ENCODE results near the gene ITGAL. TPM values are rescaled to one million over a fixed set of nuclear protein-coding genes. Genes with fewer than 3 reads are reported as not detected.

ITGAL gene
- total and polyA plus RNA-seq, 2 of the 8 experiments (the other 6 are each of a cell fraction or from before 2014, with no cell fraction given), result not detected

GRCh38 chr16:30456302-30456701 is 16.2 kb upstream of the ITGAL start:
- Histone ChIP-seq H4K5ac (ENCODE audit: insufficient read length, low read depth, low read length) (no peak overlapping the region), H3K27ac (ENCODE audit: low read depth, low read length) (no peak overlapping the region), H2BK120ac (replicated peaks; ENCODE audit: low read depth, low read length) (no peak overlapping the region), H3K79me1 (ENCODE audit: low read depth, low read length) (no peaks in the 10 kb centered on the region), H4K91ac (replicated peaks; ENCODE audit: insufficient read length, low read length) (no peak overlapping the region), H3K23me2 (ENCODE audit: low read depth, low read length) (no peaks in the 10 kb centered on the region), H3K14ac (ENCODE audit: insufficient read length) (no peak overlapping the region), H2BK15ac (ENCODE audit: low read length) (no peak overlapping the region), H3K4me1 (replicated peaks in 1 of 4; ENCODE audit: control insufficient read depth in 3 of 4, insufficient read depth in 4 of 4, low read length in 3 of 4) (no peaks in the 10 kb centered on the region), H3K27me3 (replicated peaks in 1 of 4; ENCODE audit: control insufficient read depth in 3 of 4, extremely low read depth in 1 of 4, insufficient read depth in 3 of 4, low read length in 3 of 4) (no peaks in the 10 kb centered on the region; a peak in 1 of 7 replicates), H4K20me1 (replicated peaks in 1 of 2; ENCODE audit: control insufficient read depth in 1 of 2, insufficient read depth in 2 of 2, low read length in 2 of 2) (no peaks in the 10 kb centered on the region), H3K56ac (replicated peaks; ENCODE audit: insufficient read length, low read depth, low read length) (no peak overlapping the region), H3K18ac (ENCODE audit: extremely low read depth, low read length) (no peak overlapping the region), H3K4ac (replicated peaks; ENCODE audit: insufficient read length, low read depth, low read length) (no peak overlapping the region), H2BK12ac (ENCODE audit: low read depth, low read length) (no peak overlapping the region), H2BK20ac (ENCODE audit: low read length) (no peak overlapping the region), H3K9me3 (ENCODE audit: insufficient read depth in 2 of 2, low read depth in 1 of 2, low read length in 1 of 2) (no peaks in the 10 kb centered on the region), H2AFZ (ENCODE audit: low read length) (no peak overlapping the region), H4K8ac (ENCODE audit: extremely low read depth, insufficient read depth, low read length) (no peak overlapping the region), H3K4me2 (ENCODE audit: insufficient read depth in 1 of 2, low read depth in 2 of 2, low read length in 2 of 2) (no peak overlapping the region), H3K9ac (replicated peaks in 1 of 4; ENCODE audit: extremely low read depth in 1 of 4, low read depth in 3 of 4, low read length in 3 of 4) (no peak overlapping the region), H2AK5ac (ENCODE audit: low read depth, low read length) (no peak overlapping the region), H2BK5ac (ENCODE audit: low read depth, low read length) (no peak overlapping the region), H3K23ac (ENCODE audit: insufficient read length) (no peak overlapping the region), H3K4me3 (ENCODE audit: extremely low read depth in 1 of 4, insufficient read depth in 2 of 4, low read depth in 3 of 4, low read length in 4 of 4) (no peak overlapping the region), H3K36me3 (ENCODE audit: control insufficient read depth in 2 of 4, insufficient read depth in 4 of 4, low read length in 3 of 4) (no peaks in the 10 kb centered on the region), H3K79me2 (ENCODE audit: control insufficient read depth in 1 of 2, insufficient read depth in 2 of 2, low read length in 2 of 2) (no peaks in the 10 kb centered on the region)
- CTCF ChIA-PET (ENCODE audit: partially characterized antibody), result interaction anchor here (1.0 to 4.1 kb wide), 5 partner anchors 8 to 79 kb away, joined by 3 to 21 read pairs (median 4); partner anchors contain the start of genes DCTPP1 and ZNF747
- no peak for FAIRE-seq
- 82% methylated on average over 1 of the region's 1 CpG; no CpG with 5 or more reads in 1 of the 2 experiments for WGBS, 2 experiments (ENCODE audit: extremely low coverage in 1 of 2, insufficient coverage in 1 of 2, insufficient read length in 1 of 2, insufficient replicate concordance in 2 of 2, low coverage in 1 of 2, low lambda C conversion rate in 2 of 2, missing lambda C conversion rate in 1 of 2)
- no peak for DNase-seq (ENCODE audit: low read depth in 1 of 2, low spot score in 2 of 2)
- POLR2A ChIA-PET (ENCODE audit: partially characterized antibody), result interaction anchor here (0.6 to 1.6 kb wide), 3 partner anchors 19 to 130 kb away, joined by 3 to 4 read pairs (median 3); no protein-coding TSS in a partner anchor
- TF ChIP-seq KDM4A (IDR thresholded peaks at IDR 0.05; ENCODE audit: low read depth, low read length, severe bottlenecking) (no peak), TCF12 (IDR thresholded peaks at IDR 0.05; ENCODE audit: low read depth, low read length) (no peak), SRF (IDR thresholded peaks at IDR 0.05; ENCODE audit: low read depth, low read length) (no peak), TEAD4 (IDR thresholded peaks at IDR 0.05; ENCODE audit: low read depth, low read length) (no peak), CBX5 (IDR thresholded peaks at IDR 0.05; ENCODE audit: low read depth, low read length) (no peak), SP2 (IDR thresholded peaks at IDR 0.05; ENCODE audit: low read length) (no peak), FOSL1 (IDR thresholded peaks at IDR 0.05; ENCODE audit: insufficient read depth, low read depth, low read length) (no peak), KDM1A (IDR thresholded peaks at IDR 0.05; ENCODE audit: borderline replicate concordance, low read length) (no peak), GTF2F1 (IDR thresholded peaks at IDR 0.05; ENCODE audit: borderline replicate concordance, low read depth, low read length) (no peak), CHD1 (IDR thresholded peaks at IDR 0.05; ENCODE audit: low read depth, low read length) (no peak), JUN (IDR thresholded peaks at IDR 0.05; ENCODE audit: low read depth, low read length) (no peak), SIX5 (IDR thresholded peaks at IDR 0.05; ENCODE audit: low read depth, low read length) (no peak), RNF2 (IDR thresholded peaks at IDR 0.05; ENCODE audit: borderline replicate concordance, low read depth, low read length, missing control alignments, poor library complexity, severe bottlenecking) (no peak), RAD21 (IDR thresholded peaks at IDR 0.05 in 1 of 2, conservative IDR thresholded peaks at IDR 0.05 in 1 of 2; ENCODE audit: low read depth in 2 of 2, low read length in 2 of 2) (no peak)
